Cardiac fibroblast (primary cell): ENCODE results near the gene GIPR.

ENCODE experiments used
- DNase-seq, 2 donors: peaks; one replicate each; pipeline versions ENCODE4 v3.0.0 to v3.0.0-alpha.2; 2010; ENCODE audit warnings: low read depth in 2 of 2
- H3K4me3 ChIP-seq, 2 donors: replicated peaks in 1 of 2; 1 replicate in 1 of 2; 2 replicates in 1 of 2; pipeline ENCODE4 v1.5.1; 2011; ENCODE audit warnings: low read depth in 2 of 2, low read length in 2 of 2, mild to moderate bottlenecking in 2 of 2, moderate library complexity in 1 of 2
- CTCF ChIP-seq: IDR thresholded peaks from one replicate; pipeline ENCODE4 v1.5.1; 2011; ENCODE audit warnings: low read depth, mild to moderate bottlenecking, low read length, inconsistent platforms

GIPR gene

DNA sequence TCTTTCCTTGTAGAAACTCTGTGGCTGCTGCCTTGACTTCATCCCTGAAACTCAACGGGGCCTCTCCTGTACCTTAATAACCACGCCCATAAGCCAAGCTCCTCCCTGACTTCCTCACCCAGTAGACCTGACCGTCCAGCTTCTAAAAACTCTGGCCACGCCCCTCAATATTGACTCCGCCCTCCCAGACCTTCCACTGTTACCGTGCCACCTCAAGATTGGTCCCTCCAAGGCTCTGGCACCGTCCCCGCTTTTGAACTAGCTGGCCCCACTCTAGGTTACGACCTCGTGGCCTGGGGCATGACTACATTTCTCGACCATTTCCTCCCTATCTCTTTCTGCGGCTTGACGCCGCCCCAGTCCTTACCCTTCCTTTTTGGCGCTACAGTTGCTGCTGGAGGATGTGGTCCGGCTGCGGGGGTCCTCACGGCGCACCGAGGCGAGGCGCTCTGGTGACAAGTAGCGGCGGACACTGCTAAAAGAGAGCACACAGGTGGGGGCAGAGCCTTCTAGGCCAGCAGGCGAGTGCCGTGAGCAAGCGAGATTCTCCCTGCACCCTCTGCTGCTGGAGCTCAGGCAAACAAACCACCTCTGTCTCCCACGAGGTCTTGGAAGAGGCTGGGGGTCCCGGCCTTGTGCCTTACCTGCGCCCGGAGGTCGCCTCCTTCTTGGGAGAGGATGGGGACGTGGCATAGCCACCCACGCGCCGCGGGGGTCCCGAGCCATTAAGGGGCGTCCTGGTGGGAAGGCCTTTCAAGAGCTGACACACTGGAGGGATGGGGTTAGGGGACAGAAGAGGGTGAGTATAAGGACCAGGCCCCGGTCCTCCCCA lies 26.5 kb upstream of the GIPR start:
- peak overlapping the region; percentile 29 to 34 for H3K4me3 ChIP-seq

DNA sequence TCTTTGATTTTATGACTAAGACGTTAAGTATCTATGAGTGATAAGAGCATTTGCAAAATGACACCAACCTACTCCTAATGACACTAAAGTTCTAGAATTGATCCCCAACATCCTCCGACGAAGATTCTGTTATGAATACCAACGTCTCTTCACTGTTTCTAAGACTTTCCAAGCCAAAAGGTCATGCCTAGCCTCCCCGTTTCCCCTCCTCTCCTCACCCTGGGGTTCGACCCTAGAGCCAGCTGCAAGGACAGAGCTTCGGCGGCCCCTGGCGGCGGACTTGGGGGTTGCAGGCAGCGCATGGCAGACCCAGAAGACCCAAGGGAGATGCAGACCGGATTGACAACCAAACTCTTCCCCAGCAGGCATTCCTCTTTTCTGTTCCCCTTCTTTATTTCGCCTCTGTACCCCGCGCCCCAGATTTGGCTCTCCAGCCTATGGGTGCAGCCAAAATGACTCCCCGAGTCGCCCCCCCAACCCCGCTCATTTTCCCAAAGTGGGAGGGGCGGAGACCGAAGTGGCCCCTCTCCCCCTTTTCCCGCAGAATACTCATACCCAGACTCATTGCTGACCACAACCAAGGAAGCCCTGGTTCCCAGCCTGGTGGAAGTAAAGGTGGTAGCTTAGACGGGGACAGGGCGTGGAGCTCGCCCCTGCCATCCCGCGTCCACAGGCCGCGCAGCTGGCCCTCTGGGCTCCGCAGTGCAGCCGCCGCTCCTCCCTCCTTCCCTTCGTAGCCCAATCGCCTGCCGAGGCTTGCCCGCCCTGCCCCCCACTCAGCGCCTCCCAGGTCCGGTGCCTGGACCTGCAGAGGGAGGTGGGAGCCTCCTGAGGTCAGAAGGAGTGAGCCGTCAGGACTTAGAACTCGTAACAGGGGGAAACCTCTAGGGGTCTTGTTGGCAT lies 24.7 kb upstream of the GIPR start:
- DNase-seq: peak; percentile 87

More for the DNA sequence above, 26.5 kb upstream of the GIPR start:
- peak; percentile 84 to 85 for DNase-seq
- TF ChIP-seq CTCF: no peak

GRCh38 chr19:45643927-45644771 lies 23.9 kb upstream of the GIPR start:
- no peak for DNase-seq
- H3K4me3 ChIP-seq: no peak overlapping the region
- TF ChIP-seq CTCF: no peak

More for the DNA sequence above, 24.7 kb upstream of the GIPR start:
- peak; percentile 100 for TF ChIP-seq CTCF
- peak overlapping the region in 1 of 2 donors; percentile 19 for H3K4me3 ChIP-seq

GRCh38 chr19:45645068-45645630 lies 22.9 kb upstream of the GIPR start:
- H3K4me3 ChIP-seq: peak overlapping the region; percentile 48 to 57
- no peak for DNase-seq
- TF ChIP-seq CTCF: no peak

GRCh38 chr19:45645631-45646344 lies 22.2 kb upstream of the GIPR start:
- H3K4me3 ChIP-seq: peak overlapping the region; percentile 48 to 57
- TF ChIP-seq CTCF: no peak
- DNase-seq: peak; percentile 89 to 93

GRCh38 chr19:45646345-45646698 lies 21.7 kb upstream of the GIPR start:
- no peak for TF ChIP-seq CTCF
- DNase-seq: no peak
- H3K4me3 ChIP-seq: peak overlapping the region; percentile 48 to 57
